Fibroblast of villous mesenchyme (primary cell): ENCODE measurements around the gene RASA4. TPM values are rescaled to one million over a fixed set of nuclear protein-coding genes. Genes with fewer than 3 reads are reported as not detected.
"Not testable (repeated sequence)": the region's sequence is repeated elsewhere in the genome, so short reads cannot be mapped to it uniquely, and the experiment has no call there.

Source experiments
- DNase-seq: peaks from one replicate; pipeline ENCODE4 v3.0.0-alpha.2; 2010; ENCODE audit warnings: low read depth
- H3K4me3 ChIP-seq: 2 replicates; pipeline ENCODE4 v1.5.1; 2011; ENCODE audit warnings: low read depth, mild to moderate bottlenecking, low read length
- total RNA-seq: library from RNA; depleted of rRNA; stranded (reverse); fragments of >200 nt; gene quantifications from 2 replicates; pipeline ENCODE4 v1.2.3, GENCODE V29; 2012

Gene RASA4
- 9.7 and 10.4 TPM in 2 replicates for total RNA-seq

DNA sequence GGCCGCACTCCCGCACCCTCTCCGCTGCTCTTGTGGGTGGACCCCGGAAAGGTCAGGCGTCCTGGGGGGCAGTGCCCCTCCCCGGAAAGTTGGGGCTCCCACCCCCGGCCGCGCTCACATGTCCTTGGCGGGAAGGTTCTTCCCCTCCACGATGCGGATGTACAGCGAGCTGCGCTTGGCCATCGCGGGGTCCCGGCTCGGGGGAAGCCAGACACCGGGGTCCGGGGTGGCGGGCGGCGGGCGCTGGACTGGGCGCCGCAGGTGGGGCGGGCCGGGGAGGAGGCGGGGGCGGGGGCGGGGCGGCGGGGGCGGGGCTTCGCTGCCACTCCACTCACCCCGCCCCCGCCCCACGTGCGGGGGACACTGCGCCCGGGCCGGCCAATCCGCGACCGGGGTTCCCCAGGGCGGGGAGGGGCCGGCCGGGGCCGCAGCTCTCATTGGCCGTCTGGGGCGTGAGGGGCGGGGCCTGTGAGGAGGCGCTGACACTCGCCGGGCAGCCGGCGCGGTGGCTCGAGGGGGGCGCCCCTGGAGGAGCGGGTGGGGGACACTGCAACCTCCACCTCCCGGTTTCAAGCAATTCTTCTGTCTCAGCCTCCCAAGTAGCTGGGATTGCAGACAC is at the start of gene RASA4:
Gene RASA4 (minus strand): TSS at position 250 of the 619 bp plus-strand sequence. CDS start 67 bp downstream, at position 183.
- DNase-seq = peak; percentile 0
- H3K4me3 ChIP-seq = peak within 1 kb of the TSS; percentile 48

DNA sequence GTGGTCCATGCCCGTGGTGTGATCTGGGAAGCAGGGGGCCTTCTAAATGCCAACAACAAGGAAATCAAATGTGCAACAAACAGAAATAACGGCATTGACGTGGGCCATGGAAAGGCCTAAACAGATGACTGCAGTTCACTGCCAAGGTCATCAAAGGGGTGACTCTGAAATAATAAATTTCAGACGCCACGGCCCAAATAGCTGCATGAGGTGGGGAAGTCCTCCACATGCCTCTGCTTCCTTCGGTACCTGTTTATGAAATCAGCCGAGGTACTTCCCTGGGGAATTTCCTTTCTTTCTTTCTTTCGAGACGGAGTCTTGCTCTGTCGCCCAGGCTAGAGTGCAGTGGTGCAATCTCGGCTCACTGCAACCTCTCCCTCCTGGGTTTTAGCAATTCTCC is 48.2 kb upstream of the RASA4 start:
- not testable (repeated sequence) for DNase-seq, H3K4me3 ChIP-seq

DNA sequence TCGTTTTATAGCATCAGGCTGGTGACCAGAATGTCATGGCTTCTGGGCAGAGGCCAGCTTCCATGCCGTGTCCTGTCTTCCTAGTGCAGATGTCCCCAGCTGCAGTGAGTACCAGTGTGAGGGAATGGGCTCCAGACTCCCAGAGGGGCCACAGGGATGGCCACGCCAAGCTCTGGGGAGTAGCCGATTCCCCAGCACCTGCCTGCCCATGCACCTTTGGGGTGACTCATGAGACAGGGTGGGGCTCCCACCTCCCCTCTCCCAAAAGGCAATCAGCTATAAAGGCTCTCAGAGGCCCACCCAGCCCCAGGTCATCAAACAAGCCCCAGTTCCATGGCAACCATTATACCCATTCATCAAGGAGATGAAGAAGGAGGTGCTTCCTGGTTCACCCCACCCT is 33.4 kb upstream of the RASA4 start, which contains the start of gene SPDYE2B:
Gene SPDYE2B (plus strand): TSS at position 396 of the 400 bp plus-strand sequence. CDS start 2,030 bp downstream, outside the sequence.
- DNase-seq = not testable (repeated sequence)

DNA sequence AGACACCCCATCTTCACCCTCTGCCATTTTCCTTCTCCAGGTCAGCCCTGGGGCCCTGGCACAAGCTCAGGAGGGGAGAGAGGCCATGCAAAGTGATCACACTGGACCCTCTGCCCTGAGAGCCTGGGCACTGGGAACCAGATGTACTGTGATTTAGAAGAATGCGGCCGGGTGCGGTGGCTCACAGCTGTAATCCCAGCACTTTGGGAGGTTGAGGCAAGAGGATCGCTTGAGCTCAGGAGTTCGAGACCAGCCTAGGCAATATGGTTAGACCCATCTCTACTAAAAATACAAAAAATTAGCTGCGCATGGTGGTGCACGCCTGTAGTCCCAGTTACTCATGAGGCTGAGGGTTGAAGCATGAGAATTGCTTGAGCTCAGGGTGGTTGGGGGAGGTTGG is 31.3 kb upstream of the RASA4 start:
- DNase-seq, H3K4me3 ChIP-seq: not testable (repeated sequence)

More for the DNA sequence above, 33.4 kb upstream of the RASA4 start, which contains the start of gene SPDYE2B:
- not testable (repeated sequence) for H3K4me3 ChIP-seq

DNA sequence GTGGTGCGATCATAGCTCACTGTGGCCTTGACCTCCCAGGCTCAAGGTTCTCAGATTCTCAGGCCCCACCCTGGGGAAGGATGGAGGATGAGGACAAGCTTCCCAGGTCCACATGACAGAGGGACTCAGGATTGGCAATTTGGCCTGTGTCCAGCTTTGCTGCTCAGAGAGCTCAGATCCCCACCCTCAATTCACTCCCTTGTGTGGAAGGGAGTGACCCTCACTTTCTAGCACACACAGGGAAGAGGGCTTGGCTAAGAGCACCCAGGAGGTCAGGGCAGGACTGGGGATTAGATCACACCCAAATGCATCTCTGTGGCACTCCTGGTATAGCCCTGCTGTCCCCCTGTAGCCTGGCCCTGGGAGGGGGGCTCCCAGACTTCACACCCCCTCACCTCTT is 26.8 kb upstream of the RASA4 start:
- DNase-seq, H3K4me3 ChIP-seq: not testable (repeated sequence)

DNA sequence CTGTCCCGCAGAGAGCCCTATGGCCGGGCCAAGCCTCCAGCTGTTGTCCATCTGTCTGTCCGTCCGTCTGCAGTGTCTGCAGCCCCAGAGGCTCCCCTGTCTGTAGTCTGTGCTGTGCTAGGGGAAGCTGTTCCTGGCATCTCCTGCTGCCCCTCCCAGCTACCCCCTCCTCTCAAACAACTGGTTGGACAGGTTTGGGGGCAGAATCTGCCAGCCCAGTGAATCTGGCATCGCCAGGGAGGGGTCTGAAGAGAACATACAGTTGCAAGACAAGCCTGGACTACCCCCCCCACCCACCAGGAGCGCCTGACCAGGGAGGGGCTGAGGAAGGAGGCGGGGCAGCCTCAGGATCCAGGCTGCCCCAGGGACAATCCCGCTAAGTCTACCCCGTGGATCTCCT is 26.1 kb upstream of the RASA4 start, which contains the start of gene UPK3BL1:
Gene UPK3BL1 (minus strand): TSS at position 101 of the 400 bp plus-strand sequence. CDS start 50 bp downstream, at position 51.
- not testable (repeated sequence) for DNase-seq, H3K4me3 ChIP-seq

DNA sequence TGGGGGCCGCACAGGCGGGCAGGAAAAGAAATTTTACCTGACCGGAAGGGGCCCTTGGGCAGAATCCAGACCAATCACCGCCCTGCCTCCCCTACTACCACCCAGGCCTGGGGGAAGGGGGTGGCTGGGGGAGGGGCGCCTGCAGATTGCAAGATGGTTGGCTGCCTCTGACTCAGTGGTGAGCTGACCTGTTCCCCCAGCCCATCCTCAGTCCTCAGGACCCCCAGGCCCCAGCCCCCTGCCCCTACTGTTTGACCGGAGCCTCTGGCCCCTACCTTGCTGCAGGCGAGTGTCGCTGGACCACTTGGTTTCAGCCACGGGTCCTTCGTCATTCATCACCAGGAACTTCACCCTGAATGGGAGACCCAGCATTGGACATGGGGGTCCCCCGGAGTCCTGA is 22.3 kb upstream of the RASA4 start:
- not testable (repeated sequence) for DNase-seq, H3K4me3 ChIP-seq

DNA sequence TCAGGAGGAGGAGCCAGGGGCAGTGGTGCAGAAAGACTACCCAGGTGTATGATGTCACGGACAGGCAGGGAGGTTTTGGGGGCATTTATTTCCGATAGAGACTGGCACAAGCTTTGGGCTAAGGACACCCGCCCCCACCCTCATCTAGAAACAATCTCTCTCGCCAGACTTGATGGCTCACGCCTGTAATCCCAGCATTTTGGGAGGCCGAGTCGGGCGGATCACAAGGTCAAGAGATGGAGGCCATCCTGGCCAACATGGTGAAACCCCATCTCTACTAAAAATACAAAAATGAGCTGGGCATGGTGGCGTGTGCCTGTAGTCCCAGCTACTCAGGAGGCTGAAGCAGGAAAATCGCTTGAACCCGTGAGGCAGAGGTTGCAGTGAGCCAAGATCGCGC is 20.4 kb upstream of the RASA4 start:
- not testable (repeated sequence) for H3K4me3 ChIP-seq, DNase-seq

DNA sequence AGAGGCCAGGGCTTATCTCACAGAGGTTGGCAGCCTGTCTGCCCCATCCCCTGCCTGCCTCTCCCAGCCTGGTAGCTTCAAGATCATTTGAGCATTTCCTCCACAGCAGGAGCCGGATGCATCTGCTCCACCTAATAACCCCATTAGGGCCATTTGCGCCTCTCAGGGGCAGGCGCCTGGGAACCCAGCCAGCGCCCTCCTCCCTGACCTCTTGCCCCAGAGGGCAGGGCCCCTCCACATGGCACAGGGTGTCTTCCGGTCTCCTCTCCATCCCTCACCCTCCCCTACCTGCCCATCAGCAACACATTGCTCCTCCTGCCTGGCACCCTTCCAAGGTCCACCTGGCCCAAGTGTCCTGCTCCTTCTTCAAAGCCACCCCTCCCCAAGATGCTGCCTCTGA is 18.8 kb upstream of the RASA4 start:
- not testable (repeated sequence) for DNase-seq, H3K4me3 ChIP-seq

DNA sequence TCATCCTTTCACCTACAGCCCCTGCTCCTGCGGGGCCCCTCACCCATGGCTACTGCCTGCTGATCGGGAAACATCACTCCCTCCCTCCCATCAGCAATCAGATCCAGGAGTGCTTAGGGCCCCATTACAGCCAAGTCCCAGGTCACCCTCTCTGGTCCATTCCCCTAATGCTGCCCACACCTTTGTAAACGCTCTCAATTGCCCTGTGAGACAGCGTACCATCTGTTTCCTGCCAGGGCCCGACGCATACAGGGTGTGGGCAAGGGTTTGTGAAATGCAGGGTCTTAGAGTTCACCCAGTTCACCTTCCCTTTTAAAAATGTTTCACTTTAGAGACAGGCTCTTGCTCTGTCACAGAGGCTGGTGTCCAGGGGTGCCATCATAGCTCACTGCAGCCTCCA is 17.7 kb upstream of the RASA4 start:
- H3K4me3 ChIP-seq, DNase-seq: not testable (repeated sequence)

DNA sequence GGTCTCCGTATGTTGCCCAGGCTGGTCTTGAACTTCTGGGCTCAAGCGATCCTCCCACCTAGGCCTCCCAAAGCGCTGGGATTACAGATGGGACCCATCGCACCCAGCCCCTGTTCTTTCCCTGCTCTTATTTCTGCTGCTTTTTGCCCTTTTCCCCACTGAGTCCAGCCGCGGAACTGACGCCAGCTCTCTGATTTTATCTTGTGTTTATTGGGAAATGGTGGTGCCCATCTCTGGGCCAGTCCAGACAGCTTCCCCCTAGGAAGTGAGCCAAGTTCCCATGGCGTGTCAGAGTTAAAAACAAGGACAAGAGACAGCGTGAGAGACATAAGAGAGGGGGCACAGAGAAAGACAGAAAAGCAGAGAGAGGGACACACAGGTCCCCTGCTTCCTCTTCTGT is 14.1 kb upstream of the RASA4 start:
- not testable (repeated sequence) for H3K4me3 ChIP-seq, DNase-seq

DNA sequence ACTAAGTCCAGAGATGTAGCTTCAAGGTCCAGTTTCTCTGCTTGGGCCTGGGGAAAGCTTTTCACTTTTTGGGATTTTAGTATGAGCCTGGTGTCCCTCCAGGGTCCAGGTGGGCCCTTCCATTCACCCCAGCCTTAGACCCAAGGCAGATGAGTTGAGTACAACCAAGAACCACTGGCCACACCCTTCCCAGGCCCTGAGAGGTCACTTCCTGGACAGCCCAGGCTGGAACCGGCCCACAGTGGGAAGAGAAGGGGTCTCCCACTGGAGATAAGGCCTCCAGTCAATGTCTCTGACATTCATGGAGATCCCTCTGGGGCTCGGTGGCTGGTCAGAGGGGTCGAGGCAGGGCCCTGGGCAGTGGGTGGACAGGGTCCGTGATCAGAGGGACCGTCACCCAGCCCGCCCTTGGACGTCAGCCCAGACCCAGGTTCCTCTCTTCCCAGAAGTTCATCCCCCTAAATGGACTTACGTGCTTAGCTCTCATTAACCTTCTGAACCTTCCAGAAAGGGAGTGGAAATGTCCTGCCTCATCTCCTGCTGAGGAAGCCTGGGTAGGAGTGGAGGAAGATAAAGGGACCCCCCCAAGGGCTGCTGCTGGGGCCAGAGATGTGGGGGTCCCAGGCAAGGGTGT is 10.8 kb upstream of the RASA4 start:
- H3K4me3 ChIP-seq, DNase-seq: not testable (repeated sequence)

DNA sequence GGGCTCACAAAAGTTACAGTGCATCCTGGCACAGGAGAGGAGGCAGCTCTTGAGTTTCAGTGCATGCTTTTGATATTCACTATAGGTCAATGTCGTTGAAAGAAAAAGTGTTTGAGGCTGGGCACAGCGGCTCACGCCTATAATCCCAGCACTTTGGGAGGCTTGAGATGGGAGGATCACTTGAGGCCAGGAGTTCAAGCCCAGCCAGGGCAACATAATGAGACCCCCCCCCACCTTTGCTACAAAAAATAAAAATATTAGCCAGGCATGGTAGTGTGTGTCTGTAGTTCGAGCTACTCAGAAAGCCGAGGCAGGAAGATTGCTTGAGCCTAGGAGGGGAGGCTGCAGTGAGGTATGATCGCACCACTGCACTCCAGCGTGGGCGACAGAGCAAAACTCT is 1.6 kb upstream of the RASA4 start:
- DNase-seq, H3K4me3 ChIP-seq: not testable (repeated sequence)

DNA sequence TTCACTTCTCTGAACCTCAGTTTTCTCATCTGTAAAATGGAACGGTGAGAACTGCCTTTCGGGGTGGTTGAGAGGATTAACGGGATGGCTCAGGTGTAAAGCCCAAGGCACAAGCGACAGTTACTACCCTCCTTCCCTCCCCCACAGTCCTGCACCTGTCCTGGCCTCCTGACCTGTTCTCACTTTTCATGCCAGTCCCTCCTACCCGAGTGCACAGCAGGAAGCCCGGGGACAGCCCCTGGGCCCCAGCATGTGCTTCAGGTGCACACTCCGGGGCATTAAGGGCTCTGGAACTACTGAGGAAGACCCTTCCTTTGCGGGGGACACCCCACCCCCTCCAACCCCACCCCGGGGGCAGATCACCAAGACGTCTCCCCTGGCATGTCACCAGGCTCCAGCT is 626 bp downstream of the RASA4 start:
- not testable (repeated sequence) for DNase-seq, H3K4me3 ChIP-seq

DNA sequence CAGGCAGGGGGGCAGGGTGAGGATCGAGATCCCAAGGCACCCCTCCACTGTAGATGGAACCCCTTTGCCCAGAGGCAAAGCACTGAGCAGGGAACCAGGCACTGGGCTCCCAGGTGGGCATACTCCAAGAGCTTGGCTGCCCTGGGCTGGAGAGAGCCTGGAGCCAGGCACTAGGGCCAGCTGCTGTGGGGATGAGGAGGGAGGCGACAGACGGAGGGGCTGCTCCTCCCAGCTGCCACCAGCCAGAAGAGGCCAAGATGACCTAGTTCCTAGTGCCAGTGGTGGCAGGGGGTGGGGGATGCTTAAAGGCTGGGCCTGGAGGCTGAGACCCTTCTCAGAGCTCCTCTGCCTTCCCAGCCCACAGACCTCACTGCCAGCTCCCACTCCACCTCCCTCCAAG is 1.7 kb downstream of the RASA4 start:
- DNase-seq, H3K4me3 ChIP-seq: not testable (repeated sequence)

DNA sequence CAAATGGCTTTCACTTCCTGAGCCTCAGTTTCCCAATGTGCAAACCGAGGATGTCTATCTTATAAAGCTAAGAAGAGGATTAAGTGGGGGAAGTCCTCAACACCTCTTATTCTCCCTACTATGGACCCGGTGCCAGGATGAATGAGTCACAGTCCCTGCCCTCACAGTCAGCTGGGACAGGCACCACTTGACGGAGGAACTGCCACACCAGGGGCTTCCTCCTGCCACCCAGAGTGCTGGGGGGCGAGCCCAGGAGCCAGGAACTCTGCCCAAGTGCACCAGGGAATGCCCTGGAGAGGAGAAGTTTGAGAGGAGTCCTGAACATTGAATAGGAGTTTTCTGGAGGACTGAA is 2.2 kb downstream of the RASA4 start:
- H3K4me3 ChIP-seq = not testable (repeated sequence)

DNA sequence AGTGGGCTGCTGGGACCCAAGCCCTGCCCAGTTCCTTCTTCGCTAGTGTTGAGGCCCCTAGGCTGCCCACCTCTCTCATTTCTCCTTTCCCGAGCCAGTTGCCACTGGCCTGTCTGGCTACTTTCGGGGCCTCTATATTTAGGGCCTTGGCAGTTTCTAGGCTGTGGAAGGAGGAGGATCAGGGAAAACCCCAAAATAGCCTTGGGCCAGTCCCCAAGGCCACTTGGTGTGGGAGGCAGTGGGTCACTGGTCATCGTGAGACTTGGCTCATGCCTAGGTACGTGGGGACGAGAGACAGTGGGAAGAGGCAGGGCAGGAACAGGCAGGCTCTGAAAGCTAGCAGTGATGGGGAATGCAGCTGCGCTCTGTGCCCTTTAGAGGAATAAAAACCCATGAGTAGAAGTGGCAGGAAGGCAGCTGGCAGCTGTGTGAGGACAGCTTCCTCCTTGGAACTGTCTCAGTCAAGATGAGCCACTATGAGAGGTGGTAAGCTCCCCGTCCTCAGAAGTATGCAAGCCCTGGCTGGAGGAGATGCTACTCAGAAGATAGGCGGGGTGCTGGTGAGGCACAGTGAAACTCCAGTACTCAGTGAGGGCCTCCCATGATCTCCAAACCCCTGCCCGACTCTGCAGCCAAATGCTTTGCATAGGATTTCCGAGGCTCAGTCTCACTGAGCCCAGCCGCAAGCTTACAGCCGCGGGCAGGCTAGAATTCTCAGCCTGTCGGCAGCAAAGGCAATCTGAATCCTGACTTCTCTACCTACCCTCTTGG is 2.8 kb downstream of the RASA4 start:
- DNase-seq, H3K4me3 ChIP-seq: not testable (repeated sequence)

More for the DNA sequence above, 2.2 kb downstream of the RASA4 start:
- DNase-seq = not testable (repeated sequence)

DNA sequence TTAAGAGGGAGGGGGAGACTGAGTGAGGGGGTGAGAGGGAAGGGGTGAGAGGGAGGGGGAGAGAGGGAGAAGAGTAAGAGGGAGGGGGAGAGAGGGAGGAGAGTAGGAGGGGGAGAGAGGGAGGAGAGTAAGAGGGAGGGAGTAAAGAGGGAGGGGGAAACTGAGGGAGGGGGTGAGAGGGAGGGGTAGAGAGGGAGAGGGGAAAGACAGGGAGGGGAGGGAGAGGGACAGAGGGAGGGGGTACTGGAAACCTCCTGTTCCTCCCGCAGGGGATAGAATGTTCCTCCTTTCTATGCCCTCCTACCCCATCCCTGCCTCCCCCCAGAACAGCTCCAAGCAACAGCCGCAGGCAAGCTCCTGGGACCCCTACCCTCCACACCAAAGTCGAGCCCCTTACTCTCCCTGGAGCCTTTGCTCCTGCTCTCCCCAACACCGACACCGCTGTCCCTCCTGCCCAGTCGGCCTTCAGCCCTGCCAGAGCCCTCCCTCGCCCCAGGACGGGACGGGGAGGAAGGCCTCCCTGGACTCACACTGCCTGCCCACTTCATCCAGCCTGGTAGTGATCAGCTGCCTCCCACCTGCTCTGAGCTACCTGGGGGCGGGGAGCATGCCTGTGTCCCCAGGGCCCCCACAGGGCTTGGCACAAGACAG is 4.8 kb downstream of the RASA4 start:
- DNase-seq = peak; percentile 10

More for the DNA sequence above, 4.8 kb downstream of the RASA4 start:
- H3K4me3 ChIP-seq = peak overlapping the region; percentile 2
